Breast epithelium (tissue), 3 donors: ENCODE measurements around the gene DCDC2C.

Experiments used
- CTCF ChIP-seq, 3 donors: fragments of 450-650 bp; IDR thresholded peaks; one replicate each; pipeline ENCODE4 v1.5.1; 2016 to 2017; ENCODE audit warnings: antibody characterized with exemption in 3 of 3, mild to moderate bottlenecking in 3 of 3, moderate library complexity in 3 of 3
- POLR2A ChIP-seq: fragments of 450-650 bp; IDR thresholded peaks from one replicate; pipeline ENCODE4 v1.6.1; 2016; ENCODE audit warnings: antibody characterized with exemption, mild to moderate bottlenecking, moderate library complexity
- POLR2AphosphoS5 ChIP-seq, 3 donors: sonication (generic); formaldehyde crosslinking; IDR thresholded peaks; one replicate each; pipeline ENCODE4 v1.6.1; 2017; ENCODE audit warnings: antibody characterized with exemption in 3 of 3

- no peak for TF ChIP-seq POLR2A
- no peak for TF ChIP-seq POLR2AphosphoS5 (IDR thresholded peaks at IDR 0.05)
- TF ChIP-seq CTCF (IDR thresholded peaks at IDR 0.05), result no peak
Measured at GRCh38 chr2:3739313-3739712, 35.9 kb downstream of the DCDC2C start.
